K562 (cell line): ENCODE measurements around the gene GFI1B. TPM values are rescaled to one million over a fixed set of nuclear protein-coding genes. Genes with fewer than 3 reads are reported as not detected.

ENCODE experiments used
- BCOR ChIP-seq: fragments of 450-650 bp; IDR thresholded peaks from 2 replicates; pipeline ENCODE4 v1.6.1; 2016
- DPF2 ChIP-seq: fragments of 450-650 bp; IDR thresholded peaks from 2 replicates; pipeline ENCODE4 v1.6.1; 2016
- EHMT2 ChIP-seq: fragments of 450-650 bp; IDR thresholded peaks from 2 replicates; pipeline ENCODE4 v1.6.1; 2018; ENCODE audit warnings: antibody characterized with exemption
- EWSR1 ChIP-seq: fragments of 450-650 bp; IDR thresholded peaks from 2 replicates; pipeline ENCODE4 v1.6.1; 2018; ENCODE audit warnings: borderline replicate concordance, mild to moderate bottlenecking, low read depth, moderate library complexity; ENCODE audit not compliant: partially characterized antibody
- JUN ChIP-seq, 2 experiments: sonication (generic) in 1 of 2; formaldehyde crosslinking in 1 of 2; IDR thresholded peaks; 2 replicates each; pipeline versions ENCODE4 v1.6.1 to v1.8.0; 2012 to 2022; ENCODE audit warnings: borderline replicate concordance in 2 of 2, mild to moderate bottlenecking in 2 of 2, improper control_type of control experiment in 1 of 2, low read depth in 1 of 2, low read length in 1 of 2, missing genetic modification reagents in 1 of 2
- JUND ChIP-seq, 2 experiments: IDR thresholded peaks; 2 replicates in 1 of 2; 3 replicates in 1 of 2; pipeline ENCODE4 v1.6.1; 2011; ENCODE audit warnings: borderline replicate concordance in 2 of 2, low read depth in 2 of 2, low read length in 2 of 2, improper control_type of control experiment in 1 of 2, missing biosample characterization in 1 of 2, missing genetic modification characterization in 1 of 2, missing genetic modification reagents in 1 of 2
- KAT8 ChIP-seq: fragments of 450-650 bp; IDR thresholded peaks from 2 replicates; pipeline ENCODE4 v1.6.1; 2016; ENCODE audit warnings: low read depth, mild to moderate bottlenecking
- RHOXF2B ChIP-seq: fragments of 250-450 bp; sonication (Bioruptor Pico); conservative IDR thresholded peaks from 2 replicates; pipeline ENCODE4 v1.5.1; 2021
- SMAD1 ChIP-seq: fragments of 150-350 bp; IDR thresholded peaks from 2 replicates; pipeline ENCODE4 v1.6.1; 2014; ENCODE audit warnings: low read length, low read depth; ENCODE audit not compliant: partially characterized antibody
- SMARCE1 ChIP-seq: fragments of 450-650 bp; IDR thresholded peaks from 2 replicates; pipeline ENCODE4 v1.7.1; 2016; ENCODE audit warnings: mild to moderate bottlenecking
- SPI1 ChIP-seq: IDR thresholded peaks from 2 replicates; pipeline ENCODE4 v1.6.1; 2011; ENCODE audit warnings: low read depth, low read length, control low read depth, borderline replicate concordance
- TBP ChIP-seq: optimal IDR thresholded peaks from 2 replicates; pipeline ENCODE3; 2011; ENCODE audit warnings: low read depth, low read length, improper control_type of control experiment
- polyA plus RNA-seq, 8 experiments: library from polyadenylated mRNA; depleted of rRNA in 4 of 8; stranded (reverse) in 5 of 8; unstranded in 3 of 8; fragments of >200 nt; fragmentation: Nextera tagmentation in 2 of 8; fragmentation: Illumina TruSeq in 1 of 8; extraction: Ambion mirVana in 2 of 8; extraction: Trizol in 1 of 8; gene quantifications; 2 replicates each; pipeline versions ENCODE4 v1.2.1 to v1.2.3, GENCODE V29; 2011 to 2014; ENCODE audit warnings: inconsistent platforms in 1 of 8, missing spikeins in 1 of 8
- total RNA-seq, 7 experiments: library from RNA; depleted of rRNA in 6 of 7; stranded (reverse); fragments of >200 nt in 6 of 7; fragmentation: Illumina TruSeq in 2 of 7; extraction: Trizol in 2 of 7; gene quantifications; 2 replicates each; pipeline versions ENCODE4 v1.2.1 to v1.2.3, GENCODE V29; 2011 to 2021; ENCODE audit warnings: low replicate concordance in 1 of 7
- TF ChIP-seq, protein P1 (sequence below): fragments of 450-650 bp; formaldehyde crosslinking; IDR thresholded peaks from 2 replicates; pipeline ENCODE4 v1.4.0; 2020; ENCODE audit warnings: mild to moderate bottlenecking, moderate library complexity
- TF ChIP-seq, protein P2 (sequence below): fragments of 450-650 bp; IDR thresholded peaks from 2 replicates; pipeline ENCODE4 v1.6.1; 2016
- TF ChIP-seq, protein P3 (sequence below): sonication (generic); formaldehyde crosslinking; IDR thresholded peaks from 2 replicates; pipeline ENCODE4 v1.8.0; 2023; ENCODE audit warnings: mild to moderate bottlenecking, missing genetic modification reagents
- TF ChIP-seq, protein P4 (sequence below), 3 experiments: fragments of 200-800 bp in 1 of 3; sonication (Bioruptor generic) in 1 of 3; sonication (generic) in 1 of 3; formaldehyde crosslinking in 1 of 3; IDR thresholded peaks; 2 replicates each; pipeline versions ENCODE4 v1.6.1 to v1.8.0; 2016 to 2022; ENCODE audit warnings: mild to moderate bottlenecking in 2 of 3, missing compliant biosample characterization in 2 of 3, missing genetic modification characterization in 2 of 3, missing genetic modification reagents in 1 of 3
- TF ChIP-seq, protein P5 (sequence below), 2 experiments: fragments of 450-650 bp in 1 of 2; sonication (generic) in 1 of 2; formaldehyde crosslinking in 1 of 2; IDR thresholded peaks in 1 of 2; conservative IDR thresholded peaks in 1 of 2; 2 replicates each; pipeline versions ENCODE4 v1.6.1 to v1.8.1; 2016 to 2023; ENCODE audit warnings: mild to moderate bottlenecking in 2 of 2, moderate library complexity in 2 of 2, inconsistent platforms in 1 of 2, missing genetic modification reagents in 1 of 2
- TF ChIP-seq, protein P6 (sequence below): IDR thresholded peaks from 2 replicates; pipeline ENCODE4 v1.6.1; 2012; ENCODE audit warnings: low read depth, low read length, improper control_type of control experiment, borderline replicate concordance

GFI1B gene
- total and polyA plus RNA-seq, 9 of the 15 experiments (the other 6 are each of a cell fraction or from before 2014, with no cell fraction given), result 8.0 to 75.7 (median 34.5) TPM

DNA sequence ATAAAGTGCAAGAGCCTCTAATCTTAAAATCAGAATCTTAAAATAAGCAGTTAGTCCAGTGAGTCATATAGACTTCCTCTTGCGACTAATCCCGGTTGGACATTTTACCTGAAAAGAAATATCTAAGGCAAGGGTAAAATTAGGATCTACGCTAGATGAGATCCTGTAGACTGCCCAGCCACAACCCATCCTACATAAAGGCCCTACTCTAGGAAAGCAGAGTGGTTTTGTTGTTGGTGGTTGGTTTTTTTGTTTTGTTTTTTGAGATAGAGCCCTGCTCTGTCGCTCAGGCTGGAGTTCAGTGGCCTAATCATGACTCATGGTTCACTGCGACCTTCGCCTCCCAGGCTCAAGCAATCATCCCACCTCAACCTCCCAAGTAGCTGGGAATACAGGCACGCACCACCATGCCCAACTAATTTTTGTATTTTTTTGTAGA lies 41.0 kb upstream of the GFI1B start (continued):
- TF ChIP-seq, protein P1, sequence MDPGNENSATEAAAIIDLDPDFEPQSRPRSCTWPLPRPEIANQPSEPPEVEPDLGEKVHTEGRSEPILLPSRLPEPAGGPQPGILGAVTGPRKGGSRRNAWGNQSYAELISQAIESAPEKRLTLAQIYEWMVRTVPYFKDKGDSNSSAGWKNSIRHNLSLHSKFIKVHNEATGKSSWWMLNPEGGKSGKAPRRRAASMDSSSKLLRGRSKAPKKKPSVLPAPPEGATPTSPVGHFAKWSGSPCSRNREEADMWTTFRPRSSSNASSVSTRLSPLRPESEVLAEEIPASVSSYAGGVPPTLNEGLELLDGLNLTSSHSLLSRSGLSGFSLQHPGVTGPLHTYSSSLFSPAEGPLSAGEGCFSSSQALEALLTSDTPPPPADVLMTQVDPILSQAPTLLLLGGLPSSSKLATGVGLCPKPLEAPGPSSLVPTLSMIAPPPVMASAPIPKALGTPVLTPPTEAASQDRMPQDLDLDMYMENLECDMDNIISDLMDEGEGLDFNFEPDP, result no peak
- TF ChIP-seq SMAD1 (no peak), EHMT2 (peak; percentile 46; the same call in 1 of the 2 replicates), RHOXF2B (CRISPR knock-in tag) (no peak), JUND (IDR thresholded peaks at IDR 0.05; ENCODE audit: borderline replicate concordance, low read depth, low read length) (0 out of 2 replicates have a peak, but pooled peaks have one; percentile 29), JUND (tag; IDR thresholded peaks at IDR 0.05; ENCODE audit: borderline replicate concordance, low read depth, low read length) (peak; percentile 56; the same call in 2 of the 3 replicates), KAT8 (no peak), SPI1 (0 out of 2 replicates have a peak, but pooled peaks have one; percentile 39), SMARCE1 (peak; percentile 66; the same call in 1 of the 2 replicates), EWSR1 (no peak), TBP (no peak), DPF2 (peak; percentile 79), JUN (IDR thresholded peaks at IDR 0.05; ENCODE audit: borderline replicate concordance, low read depth, low read length) (0 out of 2 replicates have a peak, but pooled peaks have one; percentile 8), JUN (CRISPR knock-in tag; IDR thresholded peaks at IDR 0.05; ENCODE audit: borderline replicate concordance) (no peak), BCOR (0 out of 2 replicates have a peak, but pooled peaks have one; percentile 22)
- TF ChIP-seq, protein P2, sequence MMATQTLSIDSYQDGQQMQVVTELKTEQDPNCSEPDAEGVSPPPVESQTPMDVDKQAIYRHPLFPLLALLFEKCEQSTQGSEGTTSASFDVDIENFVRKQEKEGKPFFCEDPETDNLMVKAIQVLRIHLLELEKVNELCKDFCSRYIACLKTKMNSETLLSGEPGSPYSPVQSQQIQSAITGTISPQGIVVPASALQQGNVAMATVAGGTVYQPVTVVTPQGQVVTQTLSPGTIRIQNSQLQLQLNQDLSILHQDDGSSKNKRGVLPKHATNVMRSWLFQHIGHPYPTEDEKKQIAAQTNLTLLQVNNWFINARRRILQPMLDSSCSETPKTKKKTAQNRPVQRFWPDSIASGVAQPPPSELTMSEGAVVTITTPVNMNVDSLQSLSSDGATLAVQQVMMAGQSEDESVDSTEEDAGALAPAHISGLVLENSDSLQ, result peak; percentile 19; the same call in 1 of the 2 replicates
- TF ChIP-seq, protein P3, sequence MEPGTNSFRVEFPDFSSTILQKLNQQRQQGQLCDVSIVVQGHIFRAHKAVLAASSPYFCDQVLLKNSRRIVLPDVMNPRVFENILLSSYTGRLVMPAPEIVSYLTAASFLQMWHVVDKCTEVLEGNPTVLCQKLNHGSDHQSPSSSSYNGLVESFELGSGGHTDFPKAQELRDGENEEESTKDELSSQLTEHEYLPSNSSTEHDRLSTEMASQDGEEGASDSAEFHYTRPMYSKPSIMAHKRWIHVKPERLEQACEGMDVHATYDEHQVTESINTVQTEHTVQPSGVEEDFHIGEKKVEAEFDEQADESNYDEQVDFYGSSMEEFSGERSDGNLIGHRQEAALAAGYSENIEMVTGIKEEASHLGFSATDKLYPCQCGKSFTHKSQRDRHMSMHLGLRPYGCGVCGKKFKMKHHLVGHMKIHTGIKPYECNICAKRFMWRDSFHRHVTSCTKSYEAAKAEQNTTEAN (CRISPR knock-in tag), result no peak
- TF ChIP-seq, protein P4, sequence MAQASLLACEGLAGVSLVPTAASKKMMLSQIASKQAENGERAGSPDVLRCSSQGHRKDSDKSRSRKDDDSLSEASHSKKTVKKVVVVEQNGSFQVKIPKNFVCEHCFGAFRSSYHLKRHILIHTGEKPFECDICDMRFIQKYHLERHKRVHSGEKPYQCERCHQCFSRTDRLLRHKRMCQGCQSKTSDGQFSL (CRISPR knock-in tag; IDR thresholded peaks at IDR 0.05), result no peak
- TF ChIP-seq, protein P4 (tag; IDR thresholded peaks at IDR 0.05), result no peak
- TF ChIP-seq, protein P5, sequence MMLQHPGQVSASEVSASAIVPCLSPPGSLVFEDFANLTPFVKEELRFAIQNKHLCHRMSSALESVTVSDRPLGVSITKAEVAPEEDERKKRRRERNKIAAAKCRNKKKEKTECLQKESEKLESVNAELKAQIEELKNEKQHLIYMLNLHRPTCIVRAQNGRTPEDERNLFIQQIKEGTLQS (IDR thresholded peaks at IDR 0.05), result peak; percentile 79
- TF ChIP-seq, protein P5 (CRISPR knock-in tag; conservative IDR thresholded peaks at IDR 0.05), result no peak
- TF ChIP-seq, protein P6, sequence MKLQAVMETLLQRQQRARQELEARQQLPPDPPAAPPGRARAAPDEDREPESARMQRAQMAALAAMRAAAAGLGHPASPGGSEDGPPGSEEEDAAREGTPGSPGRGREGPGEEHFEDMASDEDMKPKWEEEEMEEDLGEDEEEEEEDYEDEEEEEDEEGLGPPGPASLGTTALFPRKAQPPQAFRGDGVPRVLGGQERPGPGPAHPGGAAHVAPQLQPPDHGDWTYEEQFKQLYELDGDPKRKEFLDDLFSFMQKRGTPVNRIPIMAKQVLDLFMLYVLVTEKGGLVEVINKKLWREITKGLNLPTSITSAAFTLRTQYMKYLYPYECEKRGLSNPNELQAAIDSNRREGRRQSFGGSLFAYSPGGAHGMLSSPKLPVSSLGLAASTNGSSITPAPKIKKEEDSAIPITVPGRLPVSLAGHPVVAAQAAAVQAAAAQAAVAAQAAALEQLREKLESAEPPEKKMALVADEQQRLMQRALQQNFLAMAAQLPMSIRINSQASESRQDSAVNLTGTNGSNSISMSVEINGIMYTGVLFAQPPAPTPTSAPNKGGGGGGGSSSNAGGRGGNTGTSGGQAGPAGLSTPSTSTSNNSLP, result no peak
